Stimulated activated CD4-positive, alpha-beta T cell treated with anti-CD3 and anti-CD28 coated beads, Interleukin-1b, Interleukin-23, amount 100 ng/mL, for 24 hours (primary cell): Measurements from ENCODE around the gene MMP17.

Experiments used
- DNase-seq, 4 experiments: peaks; one replicate each; pipeline ENCODE4 v3.0.0-alpha.2; 2020; ENCODE audit warnings: low read depth in 4 of 4, low spot score in 1 of 4

MMP17 gene

GRCh38 chr12:131829791-131830334, 1.7 kb downstream of the MMP17 start:
- no peak for DNase-seq

DNA sequence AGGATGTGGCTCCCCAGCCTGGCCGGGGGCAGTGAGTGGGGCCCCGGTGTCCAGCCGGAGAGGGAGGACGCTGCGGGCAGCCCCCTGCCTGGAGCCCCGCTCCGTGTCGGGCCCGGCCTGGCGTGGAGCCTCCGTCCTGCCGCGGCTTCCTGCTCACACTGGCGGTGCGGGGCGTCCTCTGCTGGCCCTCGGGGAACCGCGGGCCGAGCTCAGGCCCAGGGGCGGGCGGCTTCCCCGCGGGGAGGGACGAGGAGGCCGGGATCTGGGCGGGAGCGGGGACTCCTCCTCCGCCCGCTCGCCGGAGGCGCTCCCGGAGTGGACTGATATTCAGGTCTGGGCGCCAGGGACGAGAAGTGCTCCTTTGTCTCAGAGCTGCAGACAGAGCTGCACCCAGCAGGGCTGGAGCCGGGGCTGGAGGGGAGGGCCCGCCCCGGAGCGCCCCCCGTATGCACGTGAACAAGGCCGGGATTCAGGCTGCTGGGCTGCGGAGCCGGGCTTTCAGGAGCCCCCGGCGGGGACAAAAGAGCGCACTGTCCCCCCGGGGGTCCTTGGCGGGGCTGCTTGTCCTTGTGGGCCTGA, 2.2 kb downstream of the MMP17 start:
- DNase-seq: peak in 1 of 4 experiments; percentile 22

- DNase-seq: no peak
Observed at GRCh38 chr12:131830914-131831571, 2.9 kb downstream of the MMP17 start.

DNA sequence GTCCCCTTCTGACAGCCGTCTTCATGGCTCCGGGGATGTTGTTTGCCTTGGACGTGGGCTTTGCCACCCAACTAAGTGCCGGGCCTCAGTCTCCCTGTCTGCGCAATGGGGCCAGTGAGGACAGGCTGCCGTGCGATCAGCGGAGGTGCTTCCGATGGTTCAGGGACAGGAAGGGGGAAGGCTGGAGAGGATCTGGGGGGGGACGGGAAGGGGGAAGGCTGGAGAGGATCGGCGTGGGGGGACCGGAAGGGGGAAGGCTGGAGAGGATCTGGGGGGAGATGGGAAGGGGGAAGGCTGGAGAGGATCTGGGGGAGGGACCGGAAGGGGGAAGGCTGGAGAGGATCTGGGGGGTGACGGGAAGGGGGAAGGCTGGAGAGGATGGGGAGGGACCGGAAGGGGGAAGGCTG, 3.4 kb downstream of the MMP17 start:
- no peak for DNase-seq

- DNase-seq: no peak
Observed at GRCh38 chr12:131832321-131833231, 4.4 kb downstream of the MMP17 start.

DNA sequence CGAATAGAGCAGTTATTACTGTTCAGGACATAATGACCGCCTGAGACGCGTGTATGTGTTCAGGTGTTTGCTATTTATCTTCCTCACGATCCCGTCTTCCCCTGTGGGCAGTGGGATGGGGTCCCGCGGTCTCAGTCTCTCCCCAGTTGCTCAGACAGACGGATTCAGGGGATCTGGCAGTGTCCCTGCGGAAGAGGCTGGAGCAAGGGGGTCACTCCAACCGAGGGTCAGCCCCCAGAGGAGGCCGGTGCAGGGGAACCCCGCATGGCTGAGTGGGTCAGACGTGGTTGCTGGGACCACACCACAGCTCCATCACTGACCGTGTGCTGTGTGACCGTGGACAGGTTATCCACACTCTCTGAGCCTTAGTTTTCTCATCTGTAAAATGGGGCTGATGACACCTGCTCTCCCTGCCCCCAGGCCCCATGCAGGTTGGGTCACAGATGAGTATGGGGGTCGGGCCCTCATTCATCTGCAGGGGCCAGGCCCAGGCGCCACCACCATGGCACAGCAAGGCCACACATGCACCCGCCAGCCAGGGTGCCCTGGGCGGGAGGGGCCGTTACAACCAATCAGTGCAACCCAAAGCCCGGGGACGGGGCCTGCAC, 5.2 kb downstream of the MMP17 start:
- DNase-seq: no peak

DNA sequence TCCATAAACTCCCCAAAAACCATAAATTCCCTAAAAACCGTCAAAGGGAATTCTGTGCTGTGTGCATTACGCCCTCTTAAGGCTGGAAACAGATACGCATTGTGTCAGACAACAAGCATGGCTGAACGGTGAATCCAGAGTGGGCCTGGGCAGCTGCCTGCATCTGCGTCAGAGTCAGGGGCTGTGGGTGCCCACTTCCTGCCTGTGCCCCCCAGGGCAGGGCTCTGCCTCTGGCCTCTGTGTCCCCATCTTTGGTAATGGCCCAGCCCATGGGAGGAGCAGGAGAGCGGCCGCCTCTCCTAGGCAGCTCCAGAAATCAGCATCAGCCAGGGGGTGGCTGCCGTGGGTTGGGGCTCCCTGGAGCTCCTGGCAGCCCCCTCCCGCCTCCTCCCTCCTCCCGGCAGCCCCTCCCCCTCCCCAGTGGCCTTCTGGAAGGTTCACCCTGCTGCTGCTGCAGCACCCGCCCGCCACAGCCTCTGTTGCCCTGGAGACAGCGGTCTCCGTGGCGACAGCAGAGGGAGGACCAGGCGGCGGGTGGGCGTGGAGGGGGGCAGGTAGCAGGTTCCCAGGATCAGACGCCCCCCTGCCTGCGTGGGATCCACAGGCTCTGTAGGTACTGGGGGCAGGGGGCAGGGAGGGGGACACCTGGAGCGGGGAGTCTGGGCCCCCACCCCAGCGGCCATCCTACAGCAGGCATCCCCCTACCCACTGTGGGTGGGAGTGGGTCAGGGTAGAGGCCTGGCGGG, 5.9 kb downstream of the MMP17 start:
- no peak for DNase-seq

DNA sequence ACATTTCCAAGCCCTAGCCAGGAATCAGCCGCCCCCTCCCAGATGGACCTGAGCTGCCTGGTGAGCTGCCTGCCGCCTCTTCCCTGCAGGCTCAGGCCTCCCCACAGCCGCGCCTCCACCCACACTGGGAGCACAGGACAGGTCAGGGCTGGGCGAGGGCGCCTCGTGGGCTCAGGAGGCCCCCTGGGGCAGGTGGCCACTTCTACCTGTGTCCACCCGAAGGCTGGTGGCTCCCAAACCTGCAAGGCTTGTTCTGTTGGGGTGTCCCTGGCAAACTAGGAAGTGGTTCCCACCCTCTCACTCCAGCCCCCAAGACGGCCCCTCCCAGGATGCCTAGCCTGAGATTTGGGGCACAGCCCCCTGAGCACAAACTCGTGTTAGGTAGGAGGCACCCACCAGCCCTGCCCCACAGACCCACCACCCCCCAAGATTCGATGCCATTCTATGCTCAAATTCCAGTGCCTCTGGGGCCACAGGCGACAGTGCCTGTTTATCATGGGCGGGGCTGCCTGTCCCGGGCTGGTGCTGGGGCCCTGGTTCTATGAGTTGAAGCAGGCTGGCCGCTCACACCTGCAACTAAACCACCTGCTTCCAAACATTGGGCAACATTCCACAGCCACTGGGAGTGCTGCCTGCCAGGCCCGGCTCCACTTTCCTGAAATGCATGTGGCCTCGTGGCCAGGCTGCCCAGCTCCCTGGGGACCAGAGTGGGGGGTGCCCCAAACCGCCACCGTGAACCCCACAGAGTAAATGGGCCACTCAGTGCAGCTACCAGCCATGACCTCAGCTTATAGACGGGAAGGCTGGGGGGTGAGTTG, 6.8 kb downstream of the MMP17 start:
- DNase-seq: no peak

DNA sequence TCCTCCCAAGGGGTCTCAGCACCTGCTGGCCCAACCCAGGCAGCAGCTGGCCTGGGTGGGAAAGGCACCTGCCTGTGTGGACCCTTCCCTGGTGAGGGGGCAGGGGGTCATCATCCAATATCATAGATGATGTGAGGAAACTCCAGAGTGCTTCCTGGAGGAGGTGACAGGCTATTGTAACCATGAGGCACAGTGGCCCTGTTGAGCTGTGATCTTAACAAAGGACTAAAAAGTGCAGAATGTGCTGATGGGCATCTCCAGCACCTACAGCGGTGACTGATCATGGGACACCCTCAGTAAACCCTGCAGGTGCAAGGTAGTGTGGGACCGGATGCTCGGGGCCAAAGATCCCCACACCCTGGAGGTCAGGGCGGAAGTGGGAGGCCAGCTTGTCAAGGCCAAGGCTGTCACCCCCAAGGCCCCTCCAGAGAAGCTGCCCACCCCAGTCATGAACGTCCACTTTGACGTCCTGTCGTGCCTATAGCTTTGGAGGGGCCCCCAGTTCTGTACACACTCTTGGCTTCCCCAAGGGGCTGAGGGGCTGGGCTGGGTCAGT, 7.5 kb downstream of the MMP17 start:
- DNase-seq: no peak

DNA sequence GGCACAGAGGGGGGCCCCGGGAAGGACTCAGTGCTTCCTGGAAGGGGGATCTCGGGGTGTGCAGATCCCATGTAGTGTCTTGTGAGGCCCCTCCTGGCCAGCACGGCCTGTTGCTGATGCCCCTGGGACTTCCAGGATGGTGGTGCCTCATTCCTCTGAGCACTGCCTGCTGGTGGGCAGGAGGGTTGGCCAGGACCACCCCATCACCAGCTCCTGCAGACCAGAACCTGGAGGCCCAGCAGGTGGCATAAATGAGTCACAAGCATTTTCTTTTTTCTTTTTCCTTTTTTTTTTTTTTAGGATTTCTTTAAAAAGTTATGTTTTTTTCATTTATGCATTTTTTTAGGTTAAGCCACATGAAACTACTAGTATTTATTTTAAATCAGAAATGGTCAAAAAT, 8.0 kb downstream of the MMP17 start:
- no peak for DNase-seq

DNA sequence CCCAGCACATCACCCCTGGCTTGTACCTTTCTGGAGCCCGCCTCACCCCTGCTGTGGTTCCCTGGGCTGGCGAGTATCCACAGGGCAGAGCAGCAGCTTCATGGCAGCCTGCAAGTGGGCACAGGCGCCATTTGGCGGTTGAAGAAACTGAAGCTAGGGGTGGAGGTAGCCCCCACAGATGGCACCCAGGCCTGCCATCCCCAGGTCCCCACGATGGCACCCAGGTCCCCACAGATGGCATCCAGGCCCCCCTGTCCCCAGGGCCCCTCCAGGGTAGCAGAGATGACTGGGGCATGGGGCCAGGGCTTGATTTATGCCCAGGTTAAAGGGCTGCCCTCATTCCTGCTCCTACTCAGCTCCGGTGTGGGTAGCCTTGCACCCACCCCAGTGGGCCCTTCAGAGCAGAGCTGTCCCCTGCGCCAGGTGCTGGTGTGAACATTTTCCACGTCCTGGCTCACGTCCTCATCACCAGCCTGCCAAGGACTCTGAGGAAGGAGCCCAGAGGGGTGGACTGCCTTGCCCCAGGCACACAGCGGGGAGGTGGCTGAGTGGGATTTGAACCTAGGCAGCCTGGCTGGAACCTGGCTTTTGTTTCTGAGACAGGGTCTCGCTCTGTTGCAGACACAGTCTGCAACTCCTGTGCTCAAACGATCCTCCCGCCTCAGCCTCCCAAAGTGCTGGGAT, 8.7 kb downstream of the MMP17 start:
- DNase-seq: no peak

DNA sequence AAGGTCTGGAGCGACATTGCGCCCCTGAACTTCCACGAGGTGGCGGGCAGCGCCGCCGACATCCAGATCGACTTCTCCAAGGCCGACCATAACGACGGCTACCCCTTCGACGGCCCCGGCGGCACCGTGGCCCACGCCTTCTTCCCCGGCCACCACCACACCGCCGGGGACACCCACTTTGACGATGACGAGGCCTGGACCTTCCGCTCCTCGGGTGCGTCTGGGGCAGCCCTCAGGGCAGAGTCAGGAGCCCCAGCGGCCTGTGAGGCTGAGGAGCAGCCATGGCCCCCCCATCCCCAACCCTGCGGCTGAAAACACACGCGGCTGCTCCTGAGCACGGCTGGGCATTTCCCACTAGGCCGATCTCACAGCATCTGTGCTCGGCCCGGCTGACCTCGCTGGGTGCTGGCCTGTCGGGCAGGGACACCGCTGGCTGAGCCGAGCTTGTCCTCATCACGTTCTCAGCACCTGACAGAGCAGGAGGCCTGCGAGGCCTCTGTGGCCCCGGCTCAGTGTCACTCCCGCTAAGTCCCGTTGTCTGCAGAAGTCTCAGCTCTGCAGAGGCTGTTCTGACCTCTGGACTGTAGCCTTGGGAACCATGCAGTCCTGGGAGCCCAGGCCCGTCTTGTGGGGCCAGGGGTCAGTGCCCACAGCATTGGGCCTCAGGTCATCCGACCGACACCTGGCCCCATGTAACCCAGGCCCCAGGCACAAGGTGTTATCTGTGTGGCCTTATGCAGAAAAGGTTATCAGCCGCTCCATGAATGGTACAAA, 12.6 kb downstream of the MMP17 start:
- DNase-seq: no peak

DNA sequence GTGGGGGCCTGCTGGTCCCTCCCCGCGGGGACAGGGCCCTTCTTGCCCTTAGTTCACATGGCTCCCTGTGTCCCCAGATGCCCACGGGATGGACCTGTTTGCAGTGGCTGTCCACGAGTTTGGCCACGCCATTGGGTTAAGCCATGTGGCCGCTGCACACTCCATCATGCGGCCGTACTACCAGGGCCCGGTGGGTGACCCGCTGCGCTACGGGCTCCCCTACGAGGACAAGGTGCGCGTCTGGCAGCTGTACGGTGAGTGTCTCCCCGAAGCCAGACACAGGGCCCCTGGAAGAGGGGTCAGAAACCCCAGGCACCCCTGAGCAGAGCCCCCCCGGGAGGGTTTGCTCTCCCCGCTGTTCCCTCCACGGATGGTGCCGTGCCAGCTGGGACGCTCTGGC, 13.4 kb downstream of the MMP17 start:
- no peak for DNase-seq

DNA sequence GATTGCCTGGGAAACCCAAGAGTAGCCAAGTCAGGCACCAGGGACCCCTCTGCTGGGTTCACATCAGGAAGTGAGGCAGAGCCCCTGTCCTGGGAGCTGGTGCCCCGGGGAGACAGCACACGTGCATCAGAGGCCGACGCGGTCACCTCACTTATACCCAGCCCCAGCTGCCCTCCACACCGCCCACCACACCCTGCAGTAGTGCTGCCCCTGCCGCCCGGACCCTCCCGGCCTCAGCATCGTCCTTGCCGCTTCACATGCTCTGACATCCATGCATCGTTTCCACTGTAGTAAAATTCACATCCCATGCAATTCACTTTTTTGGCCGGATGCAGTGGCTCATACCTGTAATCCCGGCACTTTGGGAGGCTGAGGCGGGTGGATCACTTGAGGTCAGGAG, 14.0 kb downstream of the MMP17 start:
- DNase-seq: no peak

GRCh38 chr12:131843527-131843926, 15.3 kb downstream of the MMP17 start:
- DNase-seq: no peak

GRCh38 chr12:131844140-131844539, 15.9 kb downstream of the MMP17 start:
- no peak for DNase-seq

- DNase-seq: no peak
Observed at GRCh38 chr12:131844656-131845055, 16.5 kb downstream of the MMP17 start.

GRCh38 chr12:131845121-131845520, 16.9 kb downstream of the MMP17 start:
- DNase-seq: no peak
